Astrocyte of the spinal cord (primary cell): ENCODE data around the gene ZNF780A.

Experiments used
- DNase-seq: peaks from one replicate; pipeline ENCODE4 v3.0.0; 2011; ENCODE audit warnings: low read depth, low spot score
- H3K4me3 ChIP-seq: 2 replicates; pipeline ENCODE4 v1.5.1; 2011; ENCODE audit warnings: low read depth, mild to moderate bottlenecking, low read length, moderate library complexity
- CTCF ChIP-seq: IDR thresholded peaks from 2 replicates; pipeline ENCODE4 v1.5.1; 2012; ENCODE audit warnings: low read depth, mild to moderate bottlenecking, low read length, inconsistent platforms
- in situ Hi-C: cut with HindIII; loops from 2 replicates; pipeline ENCODE4 v1.10.0; 2017; ENCODE audit warnings: low sequenced_read_pairs

ZNF780A gene

GRCh38 chr19:40090241-40091204 is at the start of gene ZNF780A:
Gene ZNF780A, minus strand, starts transcription at chr19:40090943. Its CDS starts 6,190 bp downstream, at chr19:40084753.
- in situ Hi-C loops, result loop anchor here (5.0 kb wide), 1 partner anchor 33 kb away; the partner anchor contains the start of gene ZNF780B
- DNase-seq, result peak; percentile 69
- H3K4me3 ChIP-seq, result peak within 1 kb of the TSS; percentile 93
- TF ChIP-seq CTCF, result no peak

- in situ Hi-C loops, result no loop called here
- TF ChIP-seq CTCF, result peak; percentile 58
- peak; percentile 41 for DNase-seq
- no peak overlapping the region for H3K4me3 ChIP-seq
Observed at GRCh38 chr19:40139533-40140287, 49.0 kb upstream of the ZNF780A start.

- H3K4me3 ChIP-seq, result no peak overlapping the region
- in situ Hi-C loops, result no loop called here
- DNase-seq, result no peak
- no peak for TF ChIP-seq CTCF
Observed at GRCh38 chr19:40136818-40137217, 46.1 kb upstream of the ZNF780A start.

- no peak for TF ChIP-seq CTCF
- H3K4me3 ChIP-seq, result no peak overlapping the region
- no peak for DNase-seq
- in situ Hi-C loops, result no loop called here
Observed at GRCh38 chr19:40134866-40135265, 44.1 kb upstream of the ZNF780A start.

GRCh38 chr19:40133491-40133890 is 42.7 kb upstream of the ZNF780A start:
- DNase-seq, result no peak
- in situ Hi-C loops, result no loop called here
- H3K4me3 ChIP-seq, result no peak overlapping the region
- no peak for TF ChIP-seq CTCF

- no peak for DNase-seq
- no peak for TF ChIP-seq CTCF
- no peak overlapping the region for H3K4me3 ChIP-seq
- in situ Hi-C loops, result no loop called here
Observed at GRCh38 chr19:40130013-40130412, 39.3 kb upstream of the ZNF780A start.
